K562 (cell line): ENCODE results near the gene FADS6. TPM values are rescaled to one million over a fixed set of nuclear protein-coding genes. Genes with fewer than 3 reads are reported as not detected.

Experiments
- HDAC1 ChIP-seq, 2 experiments: fragments of 450-650 bp; IDR thresholded peaks; 2 replicates each; pipeline ENCODE4 v1.6.1; 2016 to 2017; ENCODE audit warnings: inconsistent platforms in 1 of 2, mild to moderate bottlenecking in 1 of 2, moderate library complexity in 1 of 2
- HLTF ChIP-seq: fragments of 450-650 bp; IDR thresholded peaks from 2 replicates; pipeline ENCODE4 v1.6.1; 2016
- KDM1A ChIP-seq, 2 experiments: fragments of 450-650 bp; IDR thresholded peaks; 2 replicates each; pipeline ENCODE4 v1.6.1; 2016; ENCODE audit warnings: mild to moderate bottlenecking in 2 of 2
- MXI1 ChIP-seq: IDR thresholded peaks from 2 replicates; pipeline ENCODE4 v1.6.1; 2011; ENCODE audit warnings: low read depth, mild to moderate bottlenecking, improper control_type of control experiment, low read length
- NR2F6 ChIP-seq: fragments of 450-650 bp; formaldehyde crosslinking; IDR thresholded peaks from 2 replicates; pipeline ENCODE4 v1.4.0; 2020; ENCODE audit warnings: mild to moderate bottlenecking
- POLR2AphosphoS5 ChIP-seq: IDR thresholded peaks from 2 replicates; pipeline ENCODE4 v1.6.1; 2011; ENCODE audit warnings: mild to moderate bottlenecking, low read depth, low read length, moderate library complexity; ENCODE audit not compliant: control insufficient read depth, insufficient read depth
- POLR2G ChIP-seq: fragments of 200-400 bp; formaldehyde crosslinking; IDR thresholded peaks from 2 replicates; pipeline ENCODE4 v1.6.1; 2017; ENCODE audit warnings: low read depth, mild to moderate bottlenecking, antibody characterized with exemption, low read length, moderate library complexity
- TRIM25 ChIP-seq: fragments of 450-650 bp; IDR thresholded peaks from 2 replicates; pipeline ENCODE4 v1.7.0; 2016; ENCODE audit warnings: borderline replicate concordance
- VEZF1 ChIP-seq: fragments of 200-800 bp; sonication (Bioruptor generic); IDR thresholded peaks from 2 replicates; pipeline ENCODE4 v1.6.1; 2017; ENCODE audit warnings: missing genetic modification characterization, missing compliant biosample characterization
- ZBTB26 ChIP-seq: fragments of 450-650 bp; formaldehyde crosslinking; IDR thresholded peaks from 2 replicates; pipeline ENCODE4 v1.4.0; 2022; ENCODE audit warnings: missing genetic modification characterization
- ZBTB40 ChIP-seq, 2 experiments: fragments of 450-650 bp in 1 of 2; sonication (generic) in 1 of 2; formaldehyde crosslinking in 1 of 2; IDR thresholded peaks; 2 replicates each; pipeline versions ENCODE4 v1.7.1 to v1.9.0; 2016 to 2022; ENCODE audit warnings: inconsistent platforms in 1 of 2, mild to moderate bottlenecking in 1 of 2, missing genetic modification reagents in 1 of 2
- ZC3H4 ChIP-seq: sonication (generic); formaldehyde crosslinking; IDR thresholded peaks from 2 replicates; pipeline ENCODE4 v1.9.0; 2021; ENCODE audit warnings: missing genetic modification reagents, borderline replicate concordance
- polyA plus RNA-seq, 8 experiments: library from polyadenylated mRNA; depleted of rRNA in 4 of 8; stranded (reverse) in 5 of 8; unstranded in 3 of 8; fragments of >200 nt; fragmentation: Nextera tagmentation in 2 of 8; fragmentation: Illumina TruSeq in 1 of 8; extraction: Ambion mirVana in 2 of 8; extraction: Trizol in 1 of 8; gene quantifications; 2 replicates each; pipeline versions ENCODE4 v1.2.1 to v1.2.3, GENCODE V29; 2011 to 2014; ENCODE audit warnings: inconsistent platforms in 1 of 8, missing spikeins in 1 of 8
- total RNA-seq, 7 experiments: library from RNA; depleted of rRNA in 6 of 7; stranded (reverse); fragments of >200 nt in 6 of 7; fragmentation: Illumina TruSeq in 2 of 7; extraction: Trizol in 2 of 7; gene quantifications; 2 replicates each; pipeline versions ENCODE4 v1.2.1 to v1.2.3, GENCODE V29; 2011 to 2021; ENCODE audit warnings: low replicate concordance in 1 of 7

Gene FADS6
- total and polyA plus RNA-seq, 9 of the 15 experiments (the other 6 are each of a cell fraction or from before 2014, with no cell fraction given): 0.18 to 0.22 TPM; not detected in 7

GRCh38 chr17:74872313-74873036, 21.0 kb downstream of the FADS6 start, which contains the start of gene FDXR (continued):
- TF ChIP-seq ZBTB40 (IDR thresholded peaks at IDR 0.05) (peak; percentile 60), ZBTB40 (CRISPR knock-in tag; IDR thresholded peaks at IDR 0.05) (no peak), TRIM25 (0 out of 2 replicates have a peak, but pooled peaks have one; percentile 75), POLR2G (peak; percentile 94), KDM1A (IDR thresholded peaks at IDR 0.05) (no peak), VEZF1 (CRISPR knock-in tag) (0 out of 2 replicates have a peak, but pooled peaks have one; percentile 2), NR2F6 (CRISPR knock-in tag) (no peak), HLTF (0 out of 2 replicates have a peak, but pooled peaks have one; percentile 52), HDAC1 (IDR thresholded peaks at IDR 0.05) (peak in 1 of 2 experiments; percentile 79; a peak in 2 of 4 replicates), ZBTB26 (CRISPR knock-in tag) (peak; percentile 69; the same call in 1 of the 2 replicates), POLR2AphosphoS5 (peak; percentile 76), ZC3H4 (CRISPR knock-in tag) (0 out of 2 replicates have a peak, but pooled peaks have one; percentile 47), MXI1 (no peak)
